GM19372 (cell line): ENCODE results near the gene PYROXD2.
A peak's percentile ranks its signal among the peaks of the same experiment; 100 is the strongest.

Source experiments
- ATAC-seq: cut with Tn5 transposase; IDR thresholded peaks from one replicate; pipeline ENCODE4 v1.9.1; 2021; ENCODE audit warnings: mild to moderate bottlenecking, low read depth, moderate library complexity; ENCODE audit not compliant: unreplicated experiment

PYROXD2 gene

GRCh38 chr10:98414932-98415730 lies at the start of gene PYROXD2:
Gene PYROXD2 (minus strand): TSS chr10:98415182. CDS start chr10:98415135, 47 bp downstream.
- ATAC-seq = no peak

- ATAC-seq = no peak
Measured at GRCh38 chr10:98463976-98464754, 49.2 kb upstream of the PYROXD2 start.

GRCh38 chr10:98463016-98463415 lies 48.0 kb upstream of the PYROXD2 start:
- no peak for ATAC-seq

- ATAC-seq = no peak
Measured at GRCh38 chr10:98461500-98461842, 46.5 kb upstream of the PYROXD2 start.

GRCh38 chr10:98460837-98461499 lies 46.0 kb upstream of the PYROXD2 start:
- ATAC-seq = no peak

GRCh38 chr10:98458809-98459784 lies 44.1 kb upstream of the PYROXD2 start:
- no peak for ATAC-seq

GRCh38 chr10:98457721-98458120 lies 42.7 kb upstream of the PYROXD2 start:
- no peak for ATAC-seq

GRCh38 chr10:98456686-98457482 lies 41.9 kb upstream of the PYROXD2 start:
- no peak for ATAC-seq

- ATAC-seq = no peak
Measured at GRCh38 chr10:98456043-98456570, 41.1 kb upstream of the PYROXD2 start.

- ATAC-seq = no peak
Measured at GRCh38 chr10:98453729-98454128, 38.7 kb upstream of the PYROXD2 start.

- ATAC-seq = no peak
Measured at GRCh38 chr10:98450618-98451017, 35.6 kb upstream of the PYROXD2 start.

- ATAC-seq = no peak
Measured at GRCh38 chr10:98449287-98449686, 34.3 kb upstream of the PYROXD2 start.

- ATAC-seq = peak; percentile 80
Measured at GRCh38 chr10:98446661-98447221, 31.8 kb upstream of the PYROXD2 start, which contains the start of gene HPS1. Gene HPS1 (minus strand): TSS chr10:98446935. CDS start chr10:98443240, 3,695 bp downstream.

GRCh38 chr10:98446151-98446660 lies 31.2 kb upstream of the PYROXD2 start:
- peak; percentile 20 for ATAC-seq

GRCh38 chr10:98445200-98445812 lies 30.3 kb upstream of the PYROXD2 start:
- ATAC-seq = no peak

- no peak for ATAC-seq
Measured at GRCh38 chr10:98444314-98445006, 29.5 kb upstream of the PYROXD2 start.

- no peak for ATAC-seq
Measured at GRCh38 chr10:98438715-98439114, 23.7 kb upstream of the PYROXD2 start.
